ENCODE measurements around the gene SPARCL1. TPM values are rescaled to one million over a fixed set of nuclear protein-coding genes. Genes with fewer than 3 reads are reported as not detected.

SPARCL1 gene
- total and polyA plus RNA-seq, 10 donors, result 27.2 to 318 (median 84.7) TPM

- Histone ChIP-seq H3K36me3 (peaks cover 0 to 23% (median 0%) of the 10 kb centered on the region in 6 donors), H3K27me3 (replicated peaks in 1 of 7) (no peaks in the 10 kb centered on the region), H3K4me3 (no peak overlapping the region), H3K4me1 (no peaks in the 10 kb centered on the region), H3K9me3 (peaks cover 0 to 6% (median 2%) of the 10 kb centered on the region in 8 donors), H3K27ac (no peak overlapping the region)
- intact Hi-C loops (cut with DNase I; ENCODE audit: low total_unique reads), result no loop called here
- no peak for DNase-seq
- WGBS, 5 donors, result 76 to 100% (median 93%) methylated on average over 1 of the region's 1 CpG
- TF ChIP-seq, protein P1, sequence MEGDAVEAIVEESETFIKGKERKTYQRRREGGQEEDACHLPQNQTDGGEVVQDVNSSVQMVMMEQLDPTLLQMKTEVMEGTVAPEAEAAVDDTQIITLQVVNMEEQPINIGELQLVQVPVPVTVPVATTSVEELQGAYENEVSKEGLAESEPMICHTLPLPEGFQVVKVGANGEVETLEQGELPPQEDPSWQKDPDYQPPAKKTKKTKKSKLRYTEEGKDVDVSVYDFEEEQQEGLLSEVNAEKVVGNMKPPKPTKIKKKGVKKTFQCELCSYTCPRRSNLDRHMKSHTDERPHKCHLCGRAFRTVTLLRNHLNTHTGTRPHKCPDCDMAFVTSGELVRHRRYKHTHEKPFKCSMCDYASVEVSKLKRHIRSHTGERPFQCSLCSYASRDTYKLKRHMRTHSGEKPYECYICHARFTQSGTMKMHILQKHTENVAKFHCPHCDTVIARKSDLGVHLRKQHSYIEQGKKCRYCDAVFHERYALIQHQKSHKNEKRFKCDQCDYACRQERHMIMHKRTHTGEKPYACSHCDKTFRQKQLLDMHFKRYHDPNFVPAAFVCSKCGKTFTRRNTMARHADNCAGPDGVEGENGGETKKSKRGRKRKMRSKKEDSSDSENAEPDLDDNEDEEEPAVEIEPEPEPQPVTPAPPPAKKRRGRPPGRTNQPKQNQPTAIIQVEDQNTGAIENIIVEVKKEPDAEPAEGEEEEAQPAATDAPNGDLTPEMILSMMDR (IDR thresholded peaks at IDR 0.05 in 8 of 11, conservative IDR thresholded peaks at IDR 0.05 in 3 of 11), result no peak
- TF ChIP-seq POLR2A (IDR thresholded peaks at IDR 0.05), result no peak
- no peak for TF ChIP-seq POLR2AphosphoS5 (IDR thresholded peaks at IDR 0.05)
Observed at GRCh38 chr4:87478732-87479250, 50.4 kb downstream of the SPARCL1 start.

GRCh38 chr4:87476934-87477333 lies 52.2 kb downstream of the SPARCL1 start:
- no peaks in the 10 kb centered on the region for H3K4me1 ChIP-seq
- peaks cover 0 to 23% (median 0%) of the 10 kb centered on the region in 6 donors for H3K36me3 ChIP-seq
- TF ChIP-seq POLR2AphosphoS5 (IDR thresholded peaks at IDR 0.05) (no peak), POLR2A (IDR thresholded peaks at IDR 0.05) (no peak)
- TF ChIP-seq, protein P1 (IDR thresholded peaks at IDR 0.05 in 8 of 11, conservative IDR thresholded peaks at IDR 0.05 in 3 of 11), result no peak
- intact Hi-C loops (cut with DNase I; ENCODE audit: low total_unique reads), result no loop called here
- 92 to 97% (median 94%) methylated on average over 3 of the region's 3 CpGs for WGBS, 5 donors
- no peaks in the 10 kb centered on the region for H3K9me3 ChIP-seq
- no peak for DNase-seq
- no peak overlapping the region for H3K27ac ChIP-seq
- H3K4me3 ChIP-seq, result no peak overlapping the region
- H3K27me3 ChIP-seq (replicated peaks in 1 of 7), result no peaks in the 10 kb centered on the region

GRCh38 chr4:87469390-87469789 lies 59.8 kb downstream of the SPARCL1 start:
- no peak for DNase-seq
- no peaks in the 10 kb centered on the region for H3K36me3 ChIP-seq
- H3K9me3 ChIP-seq, result no peaks in the 10 kb centered on the region
- no peak overlapping the region for H3K27ac ChIP-seq
- H3K4me3 ChIP-seq, result no peak overlapping the region
- intact Hi-C loops (cut with DNase I; ENCODE audit: low total_unique reads), result loop anchor here (5.0 kb wide), 1 partner anchor 92 kb away; no protein-coding TSS in a partner anchor
- WGBS, 5 donors, result 82 to 92% (median 84%) methylated on average over 6 of the region's 6 CpGs
- no peaks in the 10 kb centered on the region for H3K4me1 ChIP-seq
- TF ChIP-seq POLR2AphosphoS5 (IDR thresholded peaks at IDR 0.05), result no peak
- TF ChIP-seq, protein P1 (IDR thresholded peaks at IDR 0.05 in 8 of 11, conservative IDR thresholded peaks at IDR 0.05 in 3 of 11), result no peak
- H3K27me3 ChIP-seq (replicated peaks in 1 of 7), result no peaks in the 10 kb centered on the region

DNA sequence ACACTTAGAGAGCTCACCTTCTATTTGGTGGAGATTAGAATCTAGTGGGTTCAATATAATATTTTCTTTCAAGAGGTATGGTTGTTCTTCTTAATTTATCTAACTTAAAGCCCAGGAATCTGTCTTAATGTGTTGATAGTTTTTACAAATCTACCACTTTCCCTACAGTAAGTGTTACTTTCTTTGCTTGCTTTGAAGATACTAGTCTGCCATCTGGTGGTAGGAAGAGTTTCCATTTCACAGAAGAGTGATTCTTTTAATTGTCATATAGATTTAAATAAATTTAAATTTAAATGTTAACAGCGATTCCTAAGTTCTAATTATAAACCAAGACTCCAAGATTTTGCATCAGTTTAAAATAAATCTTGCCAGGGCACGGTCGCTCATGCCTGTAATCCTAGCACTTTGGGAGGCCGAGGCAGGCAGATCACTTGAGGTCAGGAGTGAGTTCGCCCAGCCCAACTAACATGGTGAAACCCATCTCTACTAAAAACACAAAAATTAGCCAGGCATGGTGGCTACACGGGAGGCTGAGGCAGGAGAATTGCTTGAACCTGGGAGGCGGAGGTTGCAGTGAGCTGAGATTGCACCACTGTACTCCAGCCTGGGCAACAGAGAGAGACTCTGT lies 63.3 kb downstream of the SPARCL1 start:
- intact Hi-C loops (cut with DNase I; ENCODE audit: low total_unique reads), result loop anchor here (5.0 kb wide), 1 partner anchor 89 kb away; no protein-coding TSS in a partner anchor
- DNase-seq, result no peak
- 51 to 67% (median 59%) methylated on average over 7 of the region's 7 CpGs for WGBS, 5 donors

More for the DNA sequence above, 63.3 kb downstream of the SPARCL1 start:
- H3K9me3 ChIP-seq, result no peaks in the 10 kb centered on the region
- H3K27me3 ChIP-seq (replicated peaks in 1 of 7), result no peaks in the 10 kb centered on the region
- no peaks in the 10 kb centered on the region for H3K4me1 ChIP-seq
- H3K36me3 ChIP-seq, result no peaks in the 10 kb centered on the region
- H3K4me3 ChIP-seq, result no peak overlapping the region
- H3K27ac ChIP-seq, result no peak overlapping the region
- TF ChIP-seq POLR2A (IDR thresholded peaks at IDR 0.05) (no peak), POLR2AphosphoS5 (IDR thresholded peaks at IDR 0.05) (no peak)
- TF ChIP-seq, protein P1 (IDR thresholded peaks at IDR 0.05 in 8 of 11, conservative IDR thresholded peaks at IDR 0.05 in 3 of 11), result peak in 10 of 11 experiments; percentile 38 to 73 (median 60)

Measured in spleen (tissue), 11 donors.